Ishikawa (cell line): Measurements from ENCODE around the gene ITGA6.
A peak's percentile ranks its signal among the peaks of the same experiment; 100 is the strongest.

Experiments
- CEBPB ChIP-seq: IDR thresholded peaks from 2 replicates; pipeline ENCODE4 v1.6.1; 2012
- CREB1 ChIP-seq: IDR thresholded peaks from 2 replicates; pipeline ENCODE4 v1.6.1; 2012; ENCODE audit warnings: low read depth
- EGR1 ChIP-seq: IDR thresholded peaks from 2 replicates; pipeline ENCODE4 v1.6.1; 2012
- EP300 ChIP-seq: IDR thresholded peaks from 2 replicates; pipeline ENCODE4 v1.6.1; 2012; ENCODE audit warnings: borderline replicate concordance
- FOXM1 ChIP-seq: IDR thresholded peaks from 2 replicates; pipeline ENCODE4 v1.6.1; 2012; ENCODE audit warnings: low read depth, borderline replicate concordance
- MAX ChIP-seq: IDR thresholded peaks from 2 replicates; pipeline ENCODE4 v1.6.1; 2012
- NFIC ChIP-seq: IDR thresholded peaks from 2 replicates; pipeline ENCODE4 v1.6.1; 2012
- RAD21 ChIP-seq: IDR thresholded peaks from 2 replicates; pipeline ENCODE4 v1.6.1; 2012; ENCODE audit warnings: low read depth
- REST ChIP-seq: IDR thresholded peaks from 2 replicates; pipeline ENCODE4 v1.6.1; 2012; ENCODE audit warnings: low read depth, mild to moderate bottlenecking
- TAF1 ChIP-seq: IDR thresholded peaks from 2 replicates; pipeline ENCODE4 v1.6.1; 2012; ENCODE audit warnings: low read depth, mild to moderate bottlenecking
- TCF12 ChIP-seq: IDR thresholded peaks from 2 replicates; pipeline ENCODE4 v1.6.1; 2012; ENCODE audit warnings: low read depth
- TEAD4 ChIP-seq: IDR thresholded peaks from 2 replicates; pipeline ENCODE4 v1.6.1; 2012
- USF1 ChIP-seq: IDR thresholded peaks from 2 replicates; pipeline ENCODE4 v1.6.1; 2012
- YY1 ChIP-seq: IDR thresholded peaks from 2 replicates; pipeline ENCODE4 v1.6.1; 2012; ENCODE audit warnings: low read depth
- ZBTB7A ChIP-seq: IDR thresholded peaks from 2 replicates; pipeline ENCODE4 v1.6.1; 2012; ENCODE audit warnings: low read depth

Gene ITGA6

GRCh38 chr2:172427990-172428831 lies 825 bp downstream of the ITGA6 start:
- TF ChIP-seq TAF1 (peak; percentile 15; the same call in 1 of the 2 replicates), TCF12 (0 out of 2 replicates have a peak, but pooled peaks have one; percentile 10), RAD21 (peak; percentile 38; the same call in 1 of the 2 replicates), MAX (peak; percentile 40; the same call in 1 of the 2 replicates), TEAD4 (no peak)

GRCh38 chr2:172428832-172429210 lies 1.4 kb downstream of the ITGA6 start:
- no peak for TF ChIP-seq EGR1
- no peak for TF ChIP-seq TCF12
- no peak for TF ChIP-seq RAD21
- no peak for TF ChIP-seq TEAD4
- TF ChIP-seq MAX: no peak
- no peak for TF ChIP-seq CEBPB
- TF ChIP-seq FOXM1: no peak
- TF ChIP-seq TAF1: no peak
- TF ChIP-seq YY1: no peak
- TF ChIP-seq USF1: no peak
- no peak for TF ChIP-seq EP300
- no peak for TF ChIP-seq REST
- TF ChIP-seq ZBTB7A: no peak

GRCh38 chr2:172429301-172429968 lies 2.0 kb downstream of the ITGA6 start:
- TF ChIP-seq MAX (no peak), EP300 (no peak), YY1 (no peak), CREB1 (no peak), TEAD4 (no peak), EGR1 (no peak), RAD21 (no peak), FOXM1 (no peak), ZBTB7A (no peak)

GRCh38 chr2:172430027-172430426 lies 2.6 kb downstream of the ITGA6 start:
- TF ChIP-seq RAD21 (no peak), TEAD4 (no peak), YY1 (no peak), MAX (no peak), EP300 (no peak), FOXM1 (no peak), ZBTB7A (no peak), USF1 (no peak), TAF1 (no peak), CREB1 (no peak)

- no peak for TF ChIP-seq FOXM1
- no peak for TF ChIP-seq TEAD4
- TF ChIP-seq CEBPB: no peak
- TF ChIP-seq TAF1: no peak
- TF ChIP-seq USF1: no peak
- no peak for TF ChIP-seq REST
- no peak for TF ChIP-seq MAX
- no peak for TF ChIP-seq EP300
- TF ChIP-seq RAD21: no peak
- TF ChIP-seq EGR1: no peak
- no peak for TF ChIP-seq TCF12
- TF ChIP-seq ZBTB7A: no peak
- no peak for TF ChIP-seq YY1
- no peak for TF ChIP-seq NFIC
- no peak for TF ChIP-seq CREB1
Measured at GRCh38 chr2:172430678-172431077, 3.3 kb downstream of the ITGA6 start.
